AG09309 (cell line): ENCODE results near the gene TDRD7.

Source experiments
- DNase-seq: peaks from one replicate; pipeline ENCODE4 v3.0.0-alpha.2; 2010; ENCODE audit warnings: low read depth
- H3K4me3 ChIP-seq: 2 replicates; pipeline ENCODE4 v1.5.1; 2011; ENCODE audit warnings: mild to moderate bottlenecking, low read depth, low read length, moderate library complexity; ENCODE audit not compliant: control insufficient read depth
- CTCF ChIP-seq: IDR thresholded peaks from 2 replicates; pipeline ENCODE4 v1.5.1; 2011; ENCODE audit warnings: mild to moderate bottlenecking, low read depth, low read length, inconsistent platforms; ENCODE audit not compliant: insufficient read depth, control insufficient read depth; ENCODE audit errors: missing control alignments

Gene TDRD7

GRCh38 chr9:97517331-97518089 is 105.6 kb downstream of the TDRD7 start:
- TF ChIP-seq CTCF: no peak

GRCh38 chr9:97518166-97518908 is 106.4 kb downstream of the TDRD7 start:
- DNase-seq: no peak
- TF ChIP-seq CTCF: no peak

More at GRCh38 chr9:97517331-97518089, 105.6 kb downstream of the TDRD7 start:
- no peak for DNase-seq
- H3K4me3 ChIP-seq: no peak overlapping the region

GRCh38 chr9:97518909-97519307 is 107.0 kb downstream of the TDRD7 start:
- TF ChIP-seq CTCF: no peak
- peak; percentile 73 for DNase-seq
- no peak overlapping the region for H3K4me3 ChIP-seq

More at GRCh38 chr9:97518166-97518908, 106.4 kb downstream of the TDRD7 start:
- no peak overlapping the region for H3K4me3 ChIP-seq

- TF ChIP-seq CTCF: no peak
- H3K4me3 ChIP-seq: no peak overlapping the region
- no peak for DNase-seq
Measured at GRCh38 chr9:97519441-97519970, 107.6 kb downstream of the TDRD7 start.

GRCh38 chr9:97521576-97522333 is 109.9 kb downstream of the TDRD7 start:
- no peak for TF ChIP-seq CTCF
- DNase-seq: no peak
- no peak overlapping the region for H3K4me3 ChIP-seq

- no peak for DNase-seq
- H3K4me3 ChIP-seq: no peak overlapping the region
- TF ChIP-seq CTCF: no peak
Measured at GRCh38 chr9:97524424-97524823, 112.5 kb downstream of the TDRD7 start.
